22Rv1 (cell line): Measurements from ENCODE around the gene QSOX2.

ENCODE experiments used
- ZFX ChIP-seq: fragments of 450-650 bp; IDR thresholded peaks from 2 replicates; pipeline ENCODE4 v1.6.1; 2017; ENCODE audit warnings: antibody characterized with exemption, borderline replicate concordance
- TF ChIP-seq, protein P1 (sequence below): fragments of 450-650 bp; IDR thresholded peaks from 2 replicates; pipeline ENCODE4 v1.5.1; 2017; ENCODE audit warnings: mild to moderate bottlenecking

- TF ChIP-seq, protein P1, sequence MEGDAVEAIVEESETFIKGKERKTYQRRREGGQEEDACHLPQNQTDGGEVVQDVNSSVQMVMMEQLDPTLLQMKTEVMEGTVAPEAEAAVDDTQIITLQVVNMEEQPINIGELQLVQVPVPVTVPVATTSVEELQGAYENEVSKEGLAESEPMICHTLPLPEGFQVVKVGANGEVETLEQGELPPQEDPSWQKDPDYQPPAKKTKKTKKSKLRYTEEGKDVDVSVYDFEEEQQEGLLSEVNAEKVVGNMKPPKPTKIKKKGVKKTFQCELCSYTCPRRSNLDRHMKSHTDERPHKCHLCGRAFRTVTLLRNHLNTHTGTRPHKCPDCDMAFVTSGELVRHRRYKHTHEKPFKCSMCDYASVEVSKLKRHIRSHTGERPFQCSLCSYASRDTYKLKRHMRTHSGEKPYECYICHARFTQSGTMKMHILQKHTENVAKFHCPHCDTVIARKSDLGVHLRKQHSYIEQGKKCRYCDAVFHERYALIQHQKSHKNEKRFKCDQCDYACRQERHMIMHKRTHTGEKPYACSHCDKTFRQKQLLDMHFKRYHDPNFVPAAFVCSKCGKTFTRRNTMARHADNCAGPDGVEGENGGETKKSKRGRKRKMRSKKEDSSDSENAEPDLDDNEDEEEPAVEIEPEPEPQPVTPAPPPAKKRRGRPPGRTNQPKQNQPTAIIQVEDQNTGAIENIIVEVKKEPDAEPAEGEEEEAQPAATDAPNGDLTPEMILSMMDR: no peak
- TF ChIP-seq ZFX: no peak
Observed at GRCh38 chr9:136212345-136212950, 33.2 kb downstream of the QSOX2 start.
